ENCODE results near the gene UBE2E2.

UBE2E2 gene

DNA sequence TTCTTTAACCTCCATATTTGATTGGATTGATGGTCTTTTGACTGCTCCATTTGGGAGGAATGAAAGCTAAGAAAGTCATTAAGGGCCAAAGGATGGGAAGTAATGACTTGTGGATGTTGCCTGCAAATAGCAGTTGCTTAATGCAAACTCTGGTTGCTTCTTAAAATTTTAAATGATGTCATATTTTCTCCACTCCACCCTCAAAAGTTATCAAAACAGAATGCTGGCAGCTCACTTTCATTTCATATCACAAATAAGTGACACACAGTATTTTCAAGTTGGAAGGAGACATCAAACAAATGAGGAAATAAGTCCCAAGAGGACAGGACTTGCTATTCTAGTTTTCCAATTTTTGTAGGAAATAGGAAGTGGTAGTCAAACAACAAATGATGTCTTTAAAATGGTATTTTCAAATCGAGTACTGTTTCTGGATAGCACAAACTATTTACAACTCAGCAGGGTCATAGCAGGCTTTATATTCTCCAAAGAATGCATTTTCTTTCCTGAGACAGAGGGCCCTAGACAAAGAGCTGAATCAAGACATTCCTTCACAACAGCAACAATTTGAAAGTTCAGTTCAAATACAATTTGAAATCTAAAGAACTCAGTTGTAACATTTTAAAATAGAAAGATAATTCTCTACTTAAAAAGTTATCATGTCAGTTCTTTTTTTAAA, 437.5 kb downstream of the UBE2E2 start:
- no peak for DNase-seq

Measured in fibroblast of skin of right quadriceps (primary cell).